Neural progenitor cell (in vitro differentiated cells): ENCODE data around the gene RTN4RL2.

ENCODE experiments used
- EZH2 ChIP-seq: fragments of 200-600 bp; sonication (generic); IDR thresholded peaks from 2 replicates; pipeline ENCODE4 v1.6.1; 2017; ENCODE audit warnings: antibody characterized with exemption, mild to moderate bottlenecking, moderate library complexity
- EZH2phosphoT487 ChIP-seq: fragments of 200-600 bp; sonication (generic); IDR thresholded peaks from 2 replicates; pipeline ENCODE4 v1.6.1; 2017; ENCODE audit warnings: antibody characterized with exemption
- TF ChIP-seq, protein P1 (sequence below): fragments of 200-600 bp; sonication (generic); IDR thresholded peaks from 2 replicates; pipeline ENCODE4 v1.5.1; 2017; ENCODE audit warnings: antibody characterized with exemption, mild to moderate bottlenecking

GRCh38 chr11:57513452-57513795, 53.1 kb downstream of the RTN4RL2 start:
- TF ChIP-seq, protein P1, sequence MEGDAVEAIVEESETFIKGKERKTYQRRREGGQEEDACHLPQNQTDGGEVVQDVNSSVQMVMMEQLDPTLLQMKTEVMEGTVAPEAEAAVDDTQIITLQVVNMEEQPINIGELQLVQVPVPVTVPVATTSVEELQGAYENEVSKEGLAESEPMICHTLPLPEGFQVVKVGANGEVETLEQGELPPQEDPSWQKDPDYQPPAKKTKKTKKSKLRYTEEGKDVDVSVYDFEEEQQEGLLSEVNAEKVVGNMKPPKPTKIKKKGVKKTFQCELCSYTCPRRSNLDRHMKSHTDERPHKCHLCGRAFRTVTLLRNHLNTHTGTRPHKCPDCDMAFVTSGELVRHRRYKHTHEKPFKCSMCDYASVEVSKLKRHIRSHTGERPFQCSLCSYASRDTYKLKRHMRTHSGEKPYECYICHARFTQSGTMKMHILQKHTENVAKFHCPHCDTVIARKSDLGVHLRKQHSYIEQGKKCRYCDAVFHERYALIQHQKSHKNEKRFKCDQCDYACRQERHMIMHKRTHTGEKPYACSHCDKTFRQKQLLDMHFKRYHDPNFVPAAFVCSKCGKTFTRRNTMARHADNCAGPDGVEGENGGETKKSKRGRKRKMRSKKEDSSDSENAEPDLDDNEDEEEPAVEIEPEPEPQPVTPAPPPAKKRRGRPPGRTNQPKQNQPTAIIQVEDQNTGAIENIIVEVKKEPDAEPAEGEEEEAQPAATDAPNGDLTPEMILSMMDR = no peak
- no peak for TF ChIP-seq EZH2phosphoT487
- no peak for TF ChIP-seq EZH2
